Measurements from ENCODE around the gene OR2AK2.

Gene OR2AK2

GRCh38 chr1:248009681-248010080 lies 44.6 kb downstream of the OR2AK2 start:
- no peak for TF ChIP-seq CTCF (IDR thresholded peaks at IDR 0.05; ENCODE audit: low read depth, low read length)
- DNase-seq (ENCODE audit: low read depth in 2 of 2) = no peak
- H3K4me3 ChIP-seq (replicated peaks in 1 of 2; ENCODE audit: low read depth in 2 of 2, low read length in 2 of 2) = no peak overlapping the region

GRCh38 chr1:248013229-248013710 lies 48.2 kb downstream of the OR2AK2 start, which contains the start of gene OR2L5:
TSS of gene OR2L5 (plus strand) at chr1:248013660. CDS start at chr1:248021948, 8,288 bp downstream.
- no peak within 1 kb of the TSS for H3K4me3 ChIP-seq (replicated peaks in 1 of 2; ENCODE audit: low read depth in 2 of 2, low read length in 2 of 2)
- peak in 1 of 2 donors; percentile 7 for DNase-seq (ENCODE audit: low read depth in 2 of 2)
- TF ChIP-seq CTCF (IDR thresholded peaks at IDR 0.05; ENCODE audit: low read depth, low read length) = no peak

GRCh38 chr1:248015803-248016202 lies 50.8 kb downstream of the OR2AK2 start:
- H3K4me3 ChIP-seq (replicated peaks in 1 of 2; ENCODE audit: low read depth in 2 of 2, low read length in 2 of 2) = no peak overlapping the region
- TF ChIP-seq CTCF (IDR thresholded peaks at IDR 0.05; ENCODE audit: low read depth, low read length) = no peak
- no peak for DNase-seq (ENCODE audit: low read depth in 2 of 2)
